ENCODE data around the gene URM1. TPM values are rescaled to one million over a fixed set of nuclear protein-coding genes. Genes with fewer than 3 reads are reported as not detected.

Gene URM1
- total RNA-seq, 1 experiment from 2014 or later: 45.4 TPM

Small RNA genes lying within 50 kb of the gene (microRNA-seq; reads per million reads assigned to microRNA genes)
- gene MIR219B (ENCODE audit: unreplicated experiment): not detected

Other genes with a start within 250 kb of the URM1 start
- gene PTGES2, start 243.6 kb upstream of the URM1 start, total RNA-seq (2021; ENCODE audit: unreplicated experiment): 76.8 TPM
- gene LCN2, start 221.9 kb upstream of the URM1 start, total RNA-seq (2021; ENCODE audit: unreplicated experiment): 1.0 TPM
- gene BBLN, start 211.1 kb upstream of the URM1 start, total RNA-seq (2021; ENCODE audit: unreplicated experiment): 48.5 TPM
- gene CIZ1, start 179.8 kb upstream of the URM1 start, total RNA-seq (2021; ENCODE audit: unreplicated experiment): 111 TPM
- gene DNM1, start 168.0 kb upstream of the URM1 start, total RNA-seq (2021; ENCODE audit: unreplicated experiment): 18.7 TPM
- gene GOLGA2, start 95.4 kb upstream of the URM1 start, total RNA-seq (2021; ENCODE audit: unreplicated experiment): 69.6 TPM
- gene SWI5, start 95.1 kb upstream of the URM1 start, total RNA-seq (2021; ENCODE audit: unreplicated experiment): 28.3 TPM
- gene TRUB2, start 48.9 kb upstream of the URM1 start, total RNA-seq (2021; ENCODE audit: unreplicated experiment): 22.5 TPM
- gene COQ4, start 48.5 kb upstream of the URM1 start, total RNA-seq (2021; ENCODE audit: unreplicated experiment): 19.1 TPM
- 20.3 TPM for gene SLC27A4, start 30.8 kb upstream of the URM1 start, total RNA-seq (2021; ENCODE audit: unreplicated experiment)
- 11.3 TPM for gene CERCAM, start 49.5 kb downstream of the URM1 start, total RNA-seq (2021; ENCODE audit: unreplicated experiment)
- 36.8 TPM for gene ODF2, start 84.6 kb downstream of the URM1 start, total RNA-seq (2021; ENCODE audit: unreplicated experiment)
- gene GLE1, start 133.3 kb downstream of the URM1 start, total RNA-seq (2021; ENCODE audit: unreplicated experiment): 25.9 TPM
- 229 TPM for gene SPTAN1, start 181.2 kb downstream of the URM1 start, total RNA-seq (2021; ENCODE audit: unreplicated experiment)

Measured in Panc1 (cell line).